Ectodermal cell (in vitro differentiated cells): Measurements from ENCODE around the gene MAGI3. TPM values are rescaled to one million over a fixed set of nuclear protein-coding genes. Genes with fewer than 3 reads are reported as not detected.

ENCODE experiments used
- H3K27ac ChIP-seq: 2 replicates; pipeline ENCODE4 v1.7.0; 2013; ENCODE audit warnings: mild to moderate bottlenecking, low read depth, low read length; ENCODE audit not compliant: insufficient read depth, poor library complexity, severe bottlenecking
- H3K27me3 ChIP-seq: 2 replicates; pipeline ENCODE4 v1.7.0; 2013; ENCODE audit warnings: mild to moderate bottlenecking, low read length; ENCODE audit not compliant: insufficient read depth, control insufficient read depth, poor library complexity, severe bottlenecking
- H3K36me3 ChIP-seq: one replicate; pipeline ENCODE4 v1.7.0; 2013; ENCODE audit warnings: low read length; ENCODE audit not compliant: control insufficient read depth, insufficient read depth
- H3K4me1 ChIP-seq: one replicate; pipeline ENCODE4 v1.7.0; 2013; ENCODE audit warnings: low read length; ENCODE audit not compliant: control insufficient read depth, insufficient read depth
- H3K4me3 ChIP-seq: 2 replicates; pipeline ENCODE4 v1.7.0; 2013; ENCODE audit warnings: low read depth, low read length, control low read depth; ENCODE audit not compliant: insufficient read depth
- H3K9me3 ChIP-seq: 2 replicates; pipeline ENCODE4 v1.7.0; 2013; ENCODE audit warnings: mild to moderate bottlenecking, low read length, moderate library complexity; ENCODE audit not compliant: control insufficient read depth
- WGBS, 2 experiments: methylation state at CpG; one replicate each; pipeline ENCODE4 v1.1.7; 2013; ENCODE audit warnings: missing lambda C conversion rate in 2 of 2; 5-methylcytosine and 5-hydroxymethylcytosine counted together
- polyA plus RNA-seq, 4 experiments: library from polyadenylated mRNA; stranded (reverse); fragments of 50-300 nt; gene quantifications; one replicate each; pipeline ENCODE4 v1.2.3, GENCODE V29; 2013

Gene MAGI3
- polyA plus RNA-seq (2013, experiment 1 of 4): 11.8 TPM
- 11.6 TPM for polyA plus RNA-seq (2013, experiment 2 of 4)
- polyA plus RNA-seq (2013, experiment 3 of 4): 10.8 TPM
- polyA plus RNA-seq (2013, experiment 4 of 4): 13.8 TPM

- peaks cover 12% of the 10 kb centered on the region for H3K27me3 ChIP-seq
- 0% methylated on average over 89 of the region's 89 CpGs for WGBS, 2 experiments
- H3K27ac ChIP-seq: peak within 1 kb of the TSS; percentile 82
- no peaks in the 10 kb centered on the region for H3K9me3 ChIP-seq
- no peaks in the 10 kb centered on the region for H3K36me3 ChIP-seq
- peak within 1 kb of the TSS; percentile 69 for H3K4me3 ChIP-seq
- H3K4me1 ChIP-seq: no peaks in the 10 kb centered on the region
Measured at GRCh38 chr1:113389953-113390834, at the start of gene MAGI3. TSS of gene MAGI3 (plus strand) at chr1:113390515. CDS start at chr1:113391034, 519 bp downstream.

GRCh38 chr1:113353580-113353979, 36.7 kb upstream of the MAGI3 start:
- Histone ChIP-seq H3K27me3 (no peaks in the 10 kb centered on the region), H3K27ac (no peak overlapping the region), H3K4me1 (no peaks in the 10 kb centered on the region), H3K9me3 (no peaks in the 10 kb centered on the region), H3K4me3 (no peak overlapping the region), H3K36me3 (no peaks in the 10 kb centered on the region)
- WGBS, 2 experiments: 77 to 86% methylated on average over 1 to 2 of the region's 2 CpGs

GRCh38 chr1:113363935-113364334, 26.4 kb upstream of the MAGI3 start:
- H3K9me3 ChIP-seq: no peaks in the 10 kb centered on the region

DNA sequence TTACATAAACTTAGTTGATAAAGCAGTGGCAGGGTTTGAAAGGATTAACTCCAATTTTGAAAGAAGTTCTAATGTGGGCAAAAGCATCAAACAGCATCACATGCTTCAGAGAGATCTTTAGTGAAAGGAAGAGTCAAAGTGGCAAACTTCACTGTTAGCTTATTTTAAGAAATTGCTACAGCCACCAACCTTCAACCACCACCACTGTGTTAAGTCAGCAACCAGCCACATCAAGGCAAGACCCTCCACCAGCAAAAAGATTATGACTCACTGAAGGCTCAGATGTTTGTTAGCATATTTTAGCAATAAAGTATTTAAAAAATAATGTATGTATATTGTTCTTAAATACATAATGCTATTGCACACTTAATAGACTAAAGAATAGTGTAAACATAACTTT, 21.3 kb upstream of the MAGI3 start:
- no peak overlapping the region for H3K4me3 ChIP-seq
- H3K36me3 ChIP-seq: no peaks in the 10 kb centered on the region
- H3K9me3 ChIP-seq: no peaks in the 10 kb centered on the region
- no peak overlapping the region for H3K27ac ChIP-seq
- H3K4me1 ChIP-seq: no peaks in the 10 kb centered on the region
- H3K27me3 ChIP-seq: no peaks in the 10 kb centered on the region

More at GRCh38 chr1:113363935-113364334, 26.4 kb upstream of the MAGI3 start:
- Histone ChIP-seq H3K27me3 (no peaks in the 10 kb centered on the region), H3K4me1 (no peaks in the 10 kb centered on the region), H3K4me3 (no peak overlapping the region), H3K36me3 (no peaks in the 10 kb centered on the region), H3K27ac (no peak overlapping the region)
- 82 to 95% methylated on average over 2 to 3 of the region's 3 CpGs for WGBS, 2 experiments

GRCh38 chr1:113369699-113370098, 20.6 kb upstream of the MAGI3 start:
- H3K27ac ChIP-seq: no peak overlapping the region
- H3K36me3 ChIP-seq: no peaks in the 10 kb centered on the region
- no peaks in the 10 kb centered on the region for H3K9me3 ChIP-seq
- H3K4me1 ChIP-seq: no peaks in the 10 kb centered on the region
- 86 to 96% methylated on average over 1 of the region's 1 CpG for WGBS, 2 experiments
- no peak overlapping the region for H3K4me3 ChIP-seq
- no peaks in the 10 kb centered on the region for H3K27me3 ChIP-seq

- no peaks in the 10 kb centered on the region for H3K36me3 ChIP-seq
- 94 to 97% methylated on average over 3 of the region's 3 CpGs for WGBS, 2 experiments
Measured at GRCh38 chr1:113370868-113371267, 19.4 kb upstream of the MAGI3 start.

DNA sequence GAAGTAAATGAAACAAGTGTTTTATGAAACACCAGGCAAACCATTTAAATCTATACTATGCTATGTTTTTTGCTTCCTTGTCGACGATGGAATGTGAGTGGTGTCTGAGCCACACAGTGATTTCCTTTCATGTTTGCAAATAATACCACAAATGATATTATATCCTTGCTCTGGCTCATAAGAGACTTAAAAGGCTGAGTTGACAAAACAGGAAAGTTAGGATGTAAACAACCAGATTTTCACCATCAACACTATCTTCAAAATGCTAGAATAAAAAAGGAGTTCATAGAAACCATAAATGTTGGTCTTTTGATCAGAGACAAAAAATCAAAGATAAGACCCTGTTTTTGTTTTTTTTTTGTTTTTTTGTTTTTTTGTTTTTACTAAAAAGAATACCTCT, 17.8 kb upstream of the MAGI3 start:
- H3K27me3 ChIP-seq: no peaks in the 10 kb centered on the region
- H3K27ac ChIP-seq: no peak overlapping the region
- no peak overlapping the region for H3K4me3 ChIP-seq
- H3K4me1 ChIP-seq: no peaks in the 10 kb centered on the region
- no peaks in the 10 kb centered on the region for H3K9me3 ChIP-seq
- H3K36me3 ChIP-seq: no peaks in the 10 kb centered on the region
- 85% methylated on average over 2 of the region's 2 CpGs; no CpG with 5 or more reads in 1 of the 2 experiments for WGBS, 2 experiments

More at GRCh38 chr1:113370868-113371267, 19.4 kb upstream of the MAGI3 start:
- Histone ChIP-seq H3K9me3 (no peaks in the 10 kb centered on the region), H3K27ac (no peak overlapping the region), H3K4me1 (no peaks in the 10 kb centered on the region), H3K4me3 (no peak overlapping the region), H3K27me3 (no peaks in the 10 kb centered on the region)

DNA sequence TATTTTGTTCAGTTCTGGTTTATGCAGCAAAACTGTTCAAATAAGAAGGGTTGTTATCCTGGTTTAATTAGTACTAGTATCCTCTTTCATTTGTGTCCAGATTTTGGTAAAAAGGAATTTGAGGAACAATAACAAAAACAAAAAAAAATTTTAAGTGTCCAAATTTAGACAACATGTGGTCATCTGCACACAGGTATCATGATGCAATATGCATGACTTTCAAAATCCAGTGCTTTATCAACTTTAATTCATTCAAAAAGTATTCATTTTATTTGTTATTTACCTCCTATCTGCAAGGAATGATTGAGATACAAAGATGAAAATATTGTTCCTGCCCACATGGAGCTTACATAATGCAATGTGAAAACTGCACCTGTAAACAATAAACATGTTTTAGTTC, 16.7 kb upstream of the MAGI3 start:
- H3K27ac ChIP-seq: no peak overlapping the region
- no peaks in the 10 kb centered on the region for H3K4me1 ChIP-seq
- no peak overlapping the region for H3K4me3 ChIP-seq
- no peaks in the 10 kb centered on the region for H3K36me3 ChIP-seq
- no peaks in the 10 kb centered on the region for H3K9me3 ChIP-seq
- H3K27me3 ChIP-seq: no peaks in the 10 kb centered on the region

DNA sequence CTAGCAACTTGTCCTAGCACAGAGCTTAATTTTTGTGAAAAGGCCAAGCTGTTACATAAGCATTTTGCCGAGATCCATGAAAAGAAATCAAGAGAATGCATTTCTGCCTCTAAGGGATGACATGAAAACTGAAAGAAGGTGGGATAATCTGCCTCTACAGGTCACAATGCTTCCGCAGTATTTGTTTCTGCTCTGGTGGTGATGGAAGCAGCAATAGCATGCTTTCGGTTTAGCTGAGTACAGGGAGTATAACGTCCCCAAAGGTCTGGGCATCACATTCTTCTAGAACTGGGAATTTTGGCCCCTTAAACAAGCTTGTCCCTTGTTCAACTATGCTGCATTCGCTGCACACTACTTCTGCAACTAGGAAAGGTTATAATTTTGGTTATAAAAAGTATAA, 14.4 kb upstream of the MAGI3 start:
- WGBS, 2 experiments: 70 to 98% methylated on average over 4 to 5 of the region's 5 CpGs
- no peaks in the 10 kb centered on the region for H3K4me1 ChIP-seq
- H3K27ac ChIP-seq: no peak overlapping the region
- H3K36me3 ChIP-seq: no peaks in the 10 kb centered on the region
- no peaks in the 10 kb centered on the region for H3K9me3 ChIP-seq
- H3K4me3 ChIP-seq: no peak overlapping the region
- no peaks in the 10 kb centered on the region for H3K27me3 ChIP-seq

DNA sequence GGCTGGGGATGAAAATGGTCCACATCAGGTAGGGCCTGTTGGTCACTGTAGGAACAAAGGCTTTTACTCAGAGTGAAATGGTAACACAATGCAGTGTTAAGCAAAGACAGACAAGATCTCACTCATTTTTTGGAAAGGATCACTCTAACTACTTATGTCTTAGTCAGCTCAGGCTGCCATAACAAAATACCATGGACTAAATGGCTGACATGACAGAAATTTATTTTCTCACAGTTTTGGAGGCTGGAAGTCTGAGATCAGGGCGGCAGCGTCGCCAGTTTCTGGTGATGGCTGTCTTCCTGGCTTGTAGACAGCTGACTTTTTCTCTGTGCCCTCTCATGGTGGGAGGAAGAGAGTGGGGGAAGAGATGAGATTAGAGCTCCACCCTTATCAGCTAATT, 10.2 kb upstream of the MAGI3 start:
- no peaks in the 10 kb centered on the region for H3K9me3 ChIP-seq
- no peak overlapping the region for H3K27ac ChIP-seq
- H3K27me3 ChIP-seq: no peaks in the 10 kb centered on the region
- no peaks in the 10 kb centered on the region for H3K4me1 ChIP-seq
- no peak overlapping the region for H3K4me3 ChIP-seq
- WGBS, 2 experiments: 92 to 98% methylated on average over 3 of the region's 3 CpGs
- no peaks in the 10 kb centered on the region for H3K36me3 ChIP-seq
